DOHH2 (cell line): ENCODE measurements around the gene HOXB3.

ENCODE experiments used
- CTCF ChIP-seq: fragments of 200-600 bp; sonication (generic); IDR thresholded peaks from one replicate; pipeline ENCODE4 v1.5.1; 2014; ENCODE audit warnings: antibody characterized with exemption, mild to moderate bottlenecking, low read depth, low read length; ENCODE audit not compliant: poor library complexity, severe bottlenecking
- EZH2phosphoT487 ChIP-seq: fragments of 200-600 bp; sonication (generic); IDR thresholded peaks from 2 replicates; pipeline ENCODE4 v1.6.1; 2017; ENCODE audit warnings: borderline replicate concordance, mild to moderate bottlenecking, antibody characterized with exemption, low read length, moderate library complexity, mixed read lengths

- TF ChIP-seq CTCF (no peak), EZH2phosphoT487 (no peak)
These were observed 11.1 kb upstream of the HOXB3 start for GRCh38 chr17:48601207-48601538.
